NT2/D1 (cell line): ENCODE results near the gene LMCD1.

ENCODE experiments used
- YY1 ChIP-seq: IDR thresholded peaks from 2 replicates; pipeline ENCODE4 v1.6.1; 2011; ENCODE audit not compliant: insufficient read length, insufficient read depth
- ZNF274 ChIP-seq: IDR thresholded peaks from 2 replicates; pipeline ENCODE4 v1.6.1; 2011; ENCODE audit warnings: mild to moderate bottlenecking, low read depth, low read length

DNA sequence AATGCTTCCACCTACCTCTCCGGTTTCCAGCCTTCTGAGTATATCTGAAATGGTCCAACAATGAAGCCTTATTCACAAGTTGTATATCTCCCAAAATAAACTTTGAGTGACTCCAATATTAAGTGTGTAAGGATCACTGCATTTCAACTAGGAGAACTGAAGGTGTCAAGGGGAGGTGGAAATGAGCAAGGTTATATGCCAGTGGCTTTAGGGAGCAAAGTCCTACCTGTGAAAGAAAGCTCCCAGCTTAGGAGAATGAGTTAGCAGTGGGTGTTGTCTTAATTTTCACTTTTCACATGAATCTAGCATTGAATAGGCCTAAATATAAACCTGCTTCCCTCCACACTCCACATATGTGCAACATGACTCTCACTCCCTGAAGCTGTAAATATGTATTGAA is 29.0 kb downstream of the LMCD1 start:
- TF ChIP-seq YY1 (no peak), ZNF274 (no peak)
